Measurements from ENCODE around the gene NCOA1. TPM values are rescaled to one million over a fixed set of nuclear protein-coding genes. Genes with fewer than 3 reads are reported as not detected.
"Not testable (repeated sequence)": the region's sequence is repeated elsewhere in the genome, so short reads cannot be mapped to it uniquely, and the experiment has no call there.

Gene NCOA1
- total RNA-seq, 8 experiments from 2014 or later, result 18.7 to 65.8 (median 22.0) TPM

DNA sequence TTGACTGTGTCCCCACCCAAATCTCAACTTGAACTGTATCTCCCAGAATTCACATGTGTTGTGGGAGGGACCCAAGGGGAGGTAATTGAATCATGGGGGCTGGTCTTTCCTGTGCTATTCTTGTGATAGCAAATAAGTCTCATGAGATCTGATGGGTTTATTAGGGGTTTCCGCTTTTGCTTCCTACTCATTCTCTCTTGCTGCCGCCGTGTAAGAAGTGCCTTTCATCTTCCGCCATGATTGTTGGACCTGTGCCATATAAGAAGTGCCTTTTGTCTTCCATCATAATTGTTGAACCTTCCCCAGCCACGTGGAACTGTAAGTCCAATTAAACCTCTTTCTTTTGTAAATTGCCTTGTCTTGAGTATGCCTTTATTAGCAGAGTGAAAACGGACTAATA, 6.4 kb upstream of the NCOA1 start:
- H3K27ac ChIP-seq; H3K4me3 ChIP-seq; H3K4me1 ChIP-seq (replicated peaks in 1 of 2); ATAC-seq (replicated peaks in 6 of 8); in situ Hi-C loops (cut with MboI; ENCODE audit: low pct_unique_long_range_greater_than_20kb in 2 of 9, low sequenced_read_pairs in 9 of 9, unreplicated experiment in 9 of 9): not testable (repeated sequence)
- 47 to 89% (median 81%) methylated on average over 2 to 6 of the region's 6 CpGs for WGBS, 10 experiments

DNA sequence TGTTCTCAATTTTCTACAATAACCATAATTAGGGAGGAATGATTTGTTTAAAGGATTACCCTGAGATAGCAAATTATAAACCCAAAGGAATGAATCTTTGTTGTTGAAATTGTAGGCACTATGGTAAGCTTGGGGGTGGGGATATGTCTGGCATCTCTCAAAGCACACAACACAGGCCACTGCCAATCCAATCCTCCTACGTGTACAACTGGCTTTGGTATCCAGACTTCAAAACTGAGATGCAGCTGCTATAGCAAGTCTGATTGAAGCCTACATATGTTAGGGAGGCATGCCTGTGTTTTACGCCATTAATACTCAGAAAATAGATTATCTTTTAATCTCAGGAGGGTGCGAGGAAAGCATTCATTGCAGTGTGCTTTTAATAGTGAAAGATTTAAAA, 5.9 kb upstream of the NCOA1 start:
- Histone ChIP-seq H3K4me1 (replicated peaks in 1 of 2) (peaks cover 5 to 8% of the 10 kb centered on the region in 2 donors), H3K27ac (no peak overlapping the region), H3K4me3 (no peak overlapping the region)
- in situ Hi-C loops (cut with MboI; ENCODE audit: low pct_unique_long_range_greater_than_20kb in 2 of 9, low sequenced_read_pairs in 9 of 9, unreplicated experiment in 9 of 9), result no loop called here
- 32 to 100% (median 83%) methylated on average over 2 to 3 of the region's 3 CpGs; no CpG with 5 or more reads in 2 of the 10 experiments for WGBS, 10 experiments
- ATAC-seq (replicated peaks in 6 of 8), result no peak

DNA sequence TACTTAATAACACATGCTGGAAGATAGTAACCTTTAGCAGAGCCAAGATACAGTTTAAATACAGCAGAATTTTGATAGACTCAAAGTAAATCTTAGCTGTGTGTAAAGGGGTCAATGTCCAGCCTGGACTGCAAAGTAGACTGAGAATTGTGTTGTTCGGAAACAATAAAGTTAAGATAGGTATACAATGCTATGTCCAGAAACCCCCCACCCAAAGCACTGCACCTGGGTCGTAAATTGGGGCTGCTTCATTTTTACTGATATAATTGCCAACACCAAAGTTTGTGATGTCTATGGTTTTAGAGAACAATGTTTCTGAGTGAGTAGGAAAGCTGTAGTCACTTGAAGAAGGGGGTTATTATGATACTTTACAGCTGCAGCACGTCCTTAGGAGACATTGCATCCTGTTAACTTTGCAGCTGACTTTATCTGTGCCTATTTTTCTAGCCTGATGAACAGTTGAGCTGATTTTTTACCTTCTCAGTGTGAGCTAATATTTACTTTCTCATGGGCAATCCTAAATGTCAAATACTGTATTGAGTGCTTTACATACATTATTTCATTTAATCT, 4.3 kb upstream of the NCOA1 start:
- no peak overlapping the region for H3K27ac ChIP-seq
- in situ Hi-C loops (cut with MboI; ENCODE audit: low pct_unique_long_range_greater_than_20kb in 2 of 9, low sequenced_read_pairs in 9 of 9, unreplicated experiment in 9 of 9), result no loop called here
- WGBS, 10 experiments, result 13 to 100% (median 79%) methylated on average over 1 to 3 of the region's 3 CpGs; no CpG with 5 or more reads in 1 of the 10 experiments

DNA sequence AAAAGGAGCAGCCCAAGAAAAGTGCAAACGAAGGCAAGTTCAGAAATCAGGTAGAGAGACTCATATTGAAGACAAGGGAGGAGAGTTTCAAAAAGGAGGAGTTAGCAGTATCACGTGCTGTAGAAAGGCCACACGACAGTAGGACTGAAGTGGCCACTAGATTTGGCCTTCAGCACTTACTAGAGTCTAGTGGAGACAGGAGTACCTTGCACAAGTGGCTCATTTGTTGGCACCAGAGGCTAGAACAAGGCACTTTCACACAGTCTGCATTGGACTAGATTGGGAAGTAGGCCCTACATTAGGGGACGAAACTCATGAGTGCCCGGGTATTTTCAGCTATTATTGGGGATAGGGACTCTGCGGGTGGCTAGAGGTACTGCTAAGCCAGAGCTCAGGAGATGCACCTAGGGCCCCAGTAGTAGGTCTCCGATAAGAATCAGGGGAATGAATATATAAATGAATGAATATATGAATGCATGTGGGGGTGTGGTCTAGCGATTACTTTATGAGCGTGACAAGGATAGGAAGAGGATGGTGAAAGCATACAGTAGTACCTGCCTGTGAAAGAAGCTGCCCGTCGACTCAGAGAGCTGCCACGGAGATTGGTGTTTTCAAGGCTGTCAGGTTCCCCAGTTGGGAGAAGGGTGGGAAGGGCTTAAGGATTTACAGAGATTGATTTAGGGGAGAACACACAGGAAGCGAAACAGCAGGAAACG, 1.4 kb upstream of the NCOA1 start:
- no peak for ATAC-seq (replicated peaks in 6 of 8)
- Histone ChIP-seq H3K4me1 (replicated peaks in 1 of 2) (peaks cover 21 to 23% of the 10 kb centered on the region in 2 donors), H3K27ac (no peak overlapping the region), H3K4me3 (peak overlapping the region; percentile 79 to 98 (median 87))
- 56 to 96% (median 73%) methylated on average over 2 to 13 of the region's 14 CpGs for WGBS, 10 experiments
- in situ Hi-C loops (cut with MboI; ENCODE audit: low pct_unique_long_range_greater_than_20kb in 2 of 9, low sequenced_read_pairs in 9 of 9, unreplicated experiment in 9 of 9), result no loop called here

More for the DNA sequence above, 4.3 kb upstream of the NCOA1 start:
- H3K4me1 ChIP-seq (replicated peaks in 1 of 2), result peaks cover 7 to 8% of the 10 kb centered on the region in 2 donors
- ATAC-seq (replicated peaks in 6 of 8), result no peak
- H3K4me3 ChIP-seq, result no peak overlapping the region

DNA sequence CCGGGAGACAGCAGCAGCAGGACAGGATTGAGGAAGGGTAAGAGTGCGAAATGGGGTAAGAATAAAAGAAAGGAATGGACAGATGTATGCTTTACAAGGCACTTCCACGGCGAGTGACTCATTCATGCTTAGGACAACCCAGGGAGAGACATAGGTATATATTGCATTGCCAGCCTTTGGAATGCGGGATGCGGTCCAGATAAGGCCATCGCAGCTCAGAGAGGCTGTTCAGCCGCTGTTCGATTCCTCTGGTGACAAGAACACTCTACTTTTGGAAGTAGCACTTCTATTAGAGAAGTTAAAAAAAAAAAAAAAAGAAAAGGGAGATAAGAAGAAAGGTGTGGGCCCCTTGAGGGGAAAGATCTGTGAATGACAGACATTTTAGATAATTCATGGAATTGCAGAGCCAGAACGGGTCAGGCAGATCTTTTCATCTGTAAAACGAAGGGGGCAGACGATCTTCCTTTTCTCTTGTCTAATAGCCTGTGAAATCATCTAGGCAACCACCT, 819 bp upstream of the NCOA1 start:
- Histone ChIP-seq H3K4me3 (peak overlapping the region; percentile 79 to 98 (median 87)), H3K4me1 (replicated peaks in 1 of 2) (peaks cover 21 to 23% of the 10 kb centered on the region in 2 donors), H3K27ac (peak overlapping the region; percentile 97)
- 20 to 52% (median 35%) methylated on average over 3 to 10 of the region's 12 CpGs for WGBS, 10 experiments
- ATAC-seq (replicated peaks in 6 of 8), result no peak
- in situ Hi-C loops (cut with MboI; ENCODE audit: low pct_unique_long_range_greater_than_20kb in 2 of 9, low sequenced_read_pairs in 9 of 9, unreplicated experiment in 9 of 9), result no loop called here

DNA sequence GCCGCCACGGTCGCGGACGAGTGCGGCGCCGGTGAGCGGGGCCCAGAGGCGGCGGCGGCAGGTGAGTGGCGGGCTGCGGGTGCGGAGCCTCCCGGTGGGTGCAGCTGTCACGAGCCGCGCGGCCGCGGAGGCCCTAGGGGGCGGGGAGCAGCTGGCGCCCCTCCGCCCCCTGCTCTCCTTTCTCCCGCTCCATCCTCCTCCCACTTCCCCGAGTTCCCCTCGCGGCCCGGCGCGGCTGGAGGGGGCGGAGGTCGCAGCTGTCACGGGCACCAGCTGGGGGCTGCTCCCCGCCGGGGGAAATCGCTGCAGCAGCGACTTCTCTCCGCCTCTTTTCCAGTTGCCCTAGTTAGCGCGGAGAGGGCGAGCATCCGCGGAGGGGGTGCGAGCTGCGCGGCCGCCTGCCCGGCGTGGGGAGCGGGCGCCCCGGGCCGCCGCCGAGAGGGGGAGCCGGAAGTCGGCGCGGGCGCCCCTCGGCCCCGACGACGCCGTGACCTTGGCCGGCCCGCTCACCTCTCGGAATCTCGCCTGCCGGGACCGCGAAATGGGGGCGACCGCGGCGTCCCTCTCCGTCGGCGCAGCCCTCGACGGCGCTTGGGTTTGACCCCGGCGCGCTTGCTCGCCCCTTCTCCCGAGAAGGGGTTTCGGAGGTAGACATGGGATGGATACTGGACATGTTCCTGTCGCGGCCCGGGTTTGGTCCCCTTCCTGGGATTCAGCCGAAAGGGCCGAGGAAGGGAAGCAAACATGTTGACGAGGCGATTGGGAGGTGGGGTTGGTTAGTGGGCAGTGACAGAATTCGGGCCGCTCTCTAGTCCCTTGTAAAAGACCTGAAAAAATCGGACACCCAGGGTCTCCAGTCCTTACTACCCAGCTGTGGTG, 727 bp downstream of the NCOA1 start:
- 0 to 18% (median 0%) methylated on average over 1 to 12 of the region's 100 CpGs; no CpG with 5 or more reads in 6 of the 10 experiments for WGBS, 10 experiments
- Histone ChIP-seq H3K4me3 (peak overlapping the region; percentile 79 to 98 (median 87)), H3K4me1 (replicated peaks in 1 of 2) (peaks cover 21 to 23% of the 10 kb centered on the region in 2 donors), H3K27ac (peak overlapping the region; percentile 97)
- ATAC-seq (replicated peaks in 6 of 8), result peak; percentile 9 to 64 (median 54)
- in situ Hi-C loops (cut with MboI; ENCODE audit: low pct_unique_long_range_greater_than_20kb in 2 of 9, low sequenced_read_pairs in 9 of 9, unreplicated experiment in 9 of 9), result no loop called here

DNA sequence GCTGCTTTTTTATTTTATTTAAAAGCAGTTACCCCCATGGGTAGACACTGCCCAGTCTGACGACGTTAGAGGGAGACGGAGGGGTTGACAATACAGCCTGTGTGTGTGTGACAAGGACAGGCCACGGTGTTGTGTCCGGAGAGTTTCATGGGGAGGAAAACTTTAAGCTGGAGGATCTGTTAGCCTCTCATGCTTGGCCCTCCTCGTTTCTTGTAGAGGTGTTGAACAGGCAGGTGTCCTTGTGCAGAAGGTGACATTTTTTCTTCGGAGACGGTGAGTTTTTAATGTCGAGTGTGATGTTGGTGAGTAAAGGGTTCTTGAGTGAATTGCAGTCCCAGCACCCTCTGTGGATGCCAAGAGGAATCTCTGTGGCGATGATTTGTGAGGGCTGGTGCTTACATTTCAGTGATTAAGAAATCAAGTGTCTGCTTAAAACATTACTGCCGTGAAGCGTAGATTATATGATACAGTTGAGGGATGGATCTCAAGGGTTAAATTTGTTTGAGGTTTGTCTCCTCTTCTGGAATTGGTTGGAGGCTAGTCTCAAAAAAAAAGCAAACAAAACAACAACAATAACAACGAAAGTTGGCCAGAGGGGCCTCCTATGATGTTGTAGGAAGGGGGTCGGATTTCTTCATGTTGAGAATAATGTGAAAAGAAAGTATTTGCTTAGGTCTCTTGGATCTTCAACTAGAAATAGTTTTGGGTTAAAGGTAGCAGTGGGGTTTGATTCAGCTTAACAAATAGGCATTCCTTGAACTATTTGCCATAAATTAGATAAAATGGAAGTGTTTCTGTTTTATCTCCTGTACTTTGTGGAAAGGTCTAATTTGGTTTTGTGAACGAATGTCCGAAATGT, 1.6 kb downstream of the NCOA1 start:
- ATAC-seq (replicated peaks in 6 of 8), result peak in 4 of 8 experiments; percentile 1 to 6 (median 5)
- WGBS, 10 experiments, result 17 to 52% (median 35%) methylated on average over 2 to 11 of the region's 16 CpGs
- Histone ChIP-seq H3K4me3 (peak overlapping the region; percentile 79 to 98 (median 87)), H3K27ac (peak overlapping the region; percentile 97), H3K4me1 (replicated peaks in 1 of 2) (peaks cover 21 to 23% of the 10 kb centered on the region in 2 donors)
- in situ Hi-C loops (cut with MboI; ENCODE audit: low pct_unique_long_range_greater_than_20kb in 2 of 9, low sequenced_read_pairs in 9 of 9, unreplicated experiment in 9 of 9), result no loop called here

DNA sequence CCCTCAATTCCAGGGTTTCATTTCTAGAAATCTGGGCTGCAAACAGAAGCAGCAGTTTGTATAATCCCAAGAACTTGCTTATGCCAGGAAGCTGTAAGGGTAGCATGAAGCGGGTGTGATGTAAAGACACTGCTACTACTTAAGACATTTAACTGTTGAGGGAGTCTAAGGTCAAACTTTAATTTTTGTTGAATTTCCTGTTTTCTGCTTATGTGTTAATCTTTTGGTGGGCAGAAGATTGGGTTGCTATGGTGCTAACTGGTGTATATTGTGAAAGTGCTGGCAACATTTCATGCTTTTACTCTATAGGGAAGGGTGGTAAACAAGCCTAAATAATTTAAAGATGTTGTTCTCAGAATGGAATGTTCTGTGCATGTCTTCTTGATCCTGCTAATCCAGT, 2.7 kb downstream of the NCOA1 start:
- peak overlapping the region in 3 of 5 donors; percentile 9 to 87 (median 79) for H3K4me3 ChIP-seq
- in situ Hi-C loops (cut with MboI; ENCODE audit: low pct_unique_long_range_greater_than_20kb in 2 of 9, low sequenced_read_pairs in 9 of 9, unreplicated experiment in 9 of 9), result no loop called here
- WGBS, 10 experiments, result 60 to 100% (median 83%) methylated on average over 1 of the region's 1 CpG; no CpG with 5 or more reads in 5 of the 10 experiments
- H3K27ac ChIP-seq, result no peak overlapping the region
- no peak for ATAC-seq (replicated peaks in 6 of 8)
- peaks cover 21 to 23% of the 10 kb centered on the region in 2 donors for H3K4me1 ChIP-seq (replicated peaks in 1 of 2)

DNA sequence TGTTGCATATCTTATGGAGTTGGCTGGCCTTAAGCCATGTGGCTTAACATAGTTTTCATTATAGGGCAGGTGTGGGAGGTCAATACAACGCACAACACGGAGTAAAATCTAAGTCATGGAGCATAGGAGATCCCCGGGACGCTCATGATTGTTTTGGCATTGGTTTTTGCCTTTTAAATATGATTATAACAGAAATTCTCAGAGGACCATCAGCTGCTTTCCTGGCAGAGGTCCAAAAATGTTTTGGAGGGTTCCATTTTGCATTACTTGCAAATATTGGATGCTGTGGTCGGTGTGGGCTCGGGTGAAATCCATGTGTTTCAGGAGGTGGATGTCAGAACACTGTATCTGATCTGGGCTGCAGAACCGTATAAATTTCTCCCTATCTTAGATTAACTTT, 3.4 kb downstream of the NCOA1 start:
- H3K27ac ChIP-seq, result no peak overlapping the region
- peaks cover 21 to 23% of the 10 kb centered on the region in 2 donors for H3K4me1 ChIP-seq (replicated peaks in 1 of 2)
- no peak for ATAC-seq (replicated peaks in 6 of 8)
- H3K4me3 ChIP-seq, result no peak overlapping the region
- WGBS, 10 experiments, result 20 to 100% (median 89%) methylated on average over 1 to 7 of the region's 7 CpGs; no CpG with 5 or more reads in 1 of the 10 experiments
- in situ Hi-C loops (cut with MboI; ENCODE audit: low pct_unique_long_range_greater_than_20kb in 2 of 9, low sequenced_read_pairs in 9 of 9, unreplicated experiment in 9 of 9), result no loop called here

DNA sequence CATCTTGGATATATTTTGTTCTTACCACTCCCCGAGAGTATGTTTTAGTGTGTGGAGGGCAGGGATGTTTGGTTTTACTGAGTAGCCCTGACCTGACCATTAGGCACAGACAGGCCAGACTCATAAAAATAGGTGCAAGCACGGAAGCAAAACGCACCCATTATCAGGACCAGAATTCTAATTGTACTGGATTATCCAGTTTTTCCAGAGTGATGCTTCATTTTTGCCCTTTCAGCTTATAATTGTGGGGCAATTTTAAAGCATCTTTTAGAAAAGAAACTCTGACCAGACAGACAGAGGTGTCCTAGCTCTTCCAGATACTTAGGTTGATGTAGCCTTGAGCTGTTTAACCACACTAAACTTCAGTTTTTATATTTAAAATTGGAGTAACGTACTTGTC, 4.4 kb downstream of the NCOA1 start:
- Histone ChIP-seq H3K27ac (no peak overlapping the region), H3K4me1 (replicated peaks in 1 of 2) (peaks cover 14 to 15% of the 10 kb centered on the region in 2 donors), H3K4me3 (no peak overlapping the region)
- 77 to 100% (median 91%) methylated on average over 1 to 4 of the region's 4 CpGs; no CpG with 5 or more reads in 1 of the 10 experiments for WGBS, 10 experiments
- no peak for ATAC-seq (replicated peaks in 6 of 8)
- in situ Hi-C loops (cut with MboI; ENCODE audit: low pct_unique_long_range_greater_than_20kb in 2 of 9, low sequenced_read_pairs in 9 of 9, unreplicated experiment in 9 of 9), result no loop called here

DNA sequence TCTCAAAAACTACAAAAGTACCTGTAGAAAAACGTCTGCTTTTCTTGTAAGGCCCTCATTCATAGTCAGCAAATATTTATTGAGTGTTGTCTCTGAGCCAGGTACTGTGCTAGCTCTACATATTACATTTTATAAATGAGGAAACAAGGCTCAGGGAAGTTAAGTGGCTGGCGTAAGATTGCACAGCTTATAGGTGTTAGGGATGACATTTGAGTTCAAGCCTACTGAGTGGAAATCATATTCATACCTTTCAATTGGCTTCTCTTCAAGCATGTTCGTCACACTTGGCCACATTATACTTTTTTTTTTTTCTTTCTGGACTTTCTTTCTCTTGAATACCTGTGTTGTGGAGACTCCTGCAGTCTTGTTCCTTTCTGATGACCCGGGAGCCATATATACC, 5.9 kb downstream of the NCOA1 start:
- H3K27ac ChIP-seq, result no peak overlapping the region
- in situ Hi-C loops (cut with MboI; ENCODE audit: low pct_unique_long_range_greater_than_20kb in 2 of 9, low sequenced_read_pairs in 9 of 9, unreplicated experiment in 9 of 9), result no loop called here
- WGBS, 10 experiments, result 64 to 100% (median 78%) methylated on average over 2 to 4 of the region's 4 CpGs; no CpG with 5 or more reads in 1 of the 10 experiments
- ATAC-seq (replicated peaks in 6 of 8), result no peak
- peaks cover 15 to 18% of the 10 kb centered on the region in 2 donors for H3K4me1 ChIP-seq (replicated peaks in 1 of 2)
- H3K4me3 ChIP-seq, result no peak overlapping the region

DNA sequence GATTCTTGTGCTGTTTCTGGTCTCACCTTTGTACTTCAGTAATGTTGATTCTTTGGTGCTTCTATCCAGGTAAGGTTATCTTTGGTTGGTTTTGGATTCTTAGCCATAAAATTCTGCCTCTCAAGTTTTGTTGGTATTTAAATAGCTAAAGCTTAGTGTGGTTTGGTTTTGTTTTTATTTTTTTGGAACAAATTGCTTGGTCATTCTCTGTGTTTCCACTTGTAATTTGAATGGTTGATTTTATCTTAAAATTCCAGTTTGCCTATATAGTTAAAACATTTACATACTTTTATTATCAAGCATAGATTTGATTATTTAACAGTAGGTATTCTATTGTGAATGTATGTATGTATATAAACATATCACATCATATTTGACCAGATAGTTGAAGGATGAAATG, 6.6 kb downstream of the NCOA1 start:
- Histone ChIP-seq H3K4me3 (no peak overlapping the region), H3K27ac (no peak overlapping the region), H3K4me1 (replicated peaks in 1 of 2) (peaks cover 15 to 18% of the 10 kb centered on the region in 2 donors)
- no peak for ATAC-seq (replicated peaks in 6 of 8)
- in situ Hi-C loops (cut with MboI; ENCODE audit: low pct_unique_long_range_greater_than_20kb in 2 of 9, low sequenced_read_pairs in 9 of 9, unreplicated experiment in 9 of 9), result no loop called here
